Measurements from ENCODE around the gene NR2C2. TPM values are rescaled to one million over a fixed set of nuclear protein-coding genes. Genes with fewer than 3 reads are reported as not detected.

NR2C2 gene
- total RNA-seq, 4 donors from 2014 or later, result 24.3 to 58.2 (median 39.9) TPM

DNA sequence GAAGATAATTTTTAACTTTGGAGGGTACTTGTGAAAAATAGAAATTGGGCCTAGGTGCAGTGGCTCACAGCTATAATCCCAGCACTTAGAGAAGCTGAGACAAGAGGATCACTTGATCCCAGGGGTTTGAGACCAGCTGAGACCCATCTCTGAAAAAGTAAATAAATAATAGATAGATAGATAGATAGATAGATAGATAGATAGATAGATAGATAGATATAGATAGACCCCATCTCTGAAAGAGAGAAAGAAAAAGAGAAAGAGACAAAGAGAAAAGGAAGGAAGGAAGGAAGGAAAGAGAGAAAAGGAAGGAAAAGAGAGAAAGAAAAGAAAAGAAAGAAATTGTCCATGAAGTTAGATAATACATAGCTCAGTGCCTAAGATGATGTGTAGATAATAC, 82.2 kb downstream of the NR2C2 start:
- TF ChIP-seq POLR2A (IDR thresholded peaks at IDR 0.05) (no peak), CTCF (IDR thresholded peaks at IDR 0.05) (no peak)
- no peak for DNase-seq (ENCODE audit: low spot score in 2 of 2)
- no peak overlapping the region for H3K4me3 ChIP-seq (ENCODE audit: low read depth, poor library complexity, severe bottlenecking)
- intact Hi-C loops (cut with DNase I; ENCODE audit: low total_unique reads), result no loop called here

DNA sequence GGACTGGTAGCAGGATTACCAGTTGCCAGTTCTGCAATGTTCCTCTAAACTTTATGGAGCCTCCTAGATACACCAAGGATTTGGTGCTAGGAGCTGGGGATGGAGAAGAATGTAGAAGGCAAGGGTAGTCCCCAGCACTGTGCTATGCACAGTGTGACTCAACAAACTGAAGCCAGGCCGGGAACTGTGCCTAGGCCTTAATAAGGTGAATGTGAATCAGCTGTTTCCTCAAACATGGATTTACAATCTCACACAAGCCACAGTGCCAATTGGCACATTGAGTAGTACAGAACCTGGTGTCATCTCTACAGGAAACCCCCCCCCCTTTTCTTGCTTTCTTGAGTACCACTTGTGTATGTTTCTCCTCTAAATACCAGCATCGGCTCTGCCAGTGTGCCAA, 85.3 kb downstream of the NR2C2 start:
- no peak for DNase-seq (ENCODE audit: low spot score in 2 of 2)
- TF ChIP-seq CTCF (IDR thresholded peaks at IDR 0.05) (no peak), POLR2A (IDR thresholded peaks at IDR 0.05) (no peak)
- WGBS, 2 donors, result 74 to 78% methylated on average over 2 of the region's 2 CpGs
- H3K4me3 ChIP-seq (ENCODE audit: low read depth, poor library complexity, severe bottlenecking), result no peak overlapping the region
- intact Hi-C loops (cut with DNase I; ENCODE audit: low total_unique reads), result no loop called here

- 89 to 93% methylated on average over 3 of the region's 3 CpGs for WGBS, 2 donors
- TF ChIP-seq CTCF (IDR thresholded peaks at IDR 0.05), result no peak
- TF ChIP-seq POLR2A (IDR thresholded peaks at IDR 0.05), result no peak
- intact Hi-C loops (cut with DNase I; ENCODE audit: low total_unique reads), result no loop called here
Observed at GRCh38 chr3:15033103-15033502, 85.7 kb downstream of the NR2C2 start.

DNA sequence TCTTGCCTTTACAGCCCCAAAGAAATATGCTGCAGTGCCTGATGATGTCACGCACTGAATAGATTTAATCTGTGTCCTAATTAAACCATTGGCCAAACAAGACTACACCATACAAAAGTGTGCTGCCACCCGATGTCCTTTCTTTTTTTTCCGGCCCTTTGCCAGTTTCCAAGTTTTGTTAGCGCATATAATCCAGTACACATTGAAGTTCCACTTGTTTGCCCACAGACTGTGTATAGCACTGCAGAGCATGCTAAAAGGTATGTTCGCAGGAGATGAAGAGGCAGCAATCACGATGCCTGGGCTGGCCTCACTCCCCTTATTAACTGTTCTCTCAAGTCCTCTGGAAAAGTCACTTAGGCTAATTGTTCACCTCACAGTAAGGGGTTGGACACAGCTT, 90.9 kb downstream of the NR2C2 start:
- no peak for DNase-seq (ENCODE audit: low spot score in 2 of 2)
- no peak overlapping the region for H3K4me3 ChIP-seq (ENCODE audit: low read depth, poor library complexity, severe bottlenecking)
- intact Hi-C loops (cut with DNase I; ENCODE audit: low total_unique reads), result no loop called here
- WGBS, 2 donors, result 92 to 93% methylated on average over 6 of the region's 6 CpGs
- TF ChIP-seq POLR2A (IDR thresholded peaks at IDR 0.05), result no peak
- TF ChIP-seq CTCF (IDR thresholded peaks at IDR 0.05), result no peak

More at GRCh38 chr3:15033103-15033502, 85.7 kb downstream of the NR2C2 start:
- DNase-seq (ENCODE audit: low spot score in 2 of 2), result no peak
- H3K4me3 ChIP-seq (ENCODE audit: low read depth, poor library complexity, severe bottlenecking), result no peak overlapping the region

DNA sequence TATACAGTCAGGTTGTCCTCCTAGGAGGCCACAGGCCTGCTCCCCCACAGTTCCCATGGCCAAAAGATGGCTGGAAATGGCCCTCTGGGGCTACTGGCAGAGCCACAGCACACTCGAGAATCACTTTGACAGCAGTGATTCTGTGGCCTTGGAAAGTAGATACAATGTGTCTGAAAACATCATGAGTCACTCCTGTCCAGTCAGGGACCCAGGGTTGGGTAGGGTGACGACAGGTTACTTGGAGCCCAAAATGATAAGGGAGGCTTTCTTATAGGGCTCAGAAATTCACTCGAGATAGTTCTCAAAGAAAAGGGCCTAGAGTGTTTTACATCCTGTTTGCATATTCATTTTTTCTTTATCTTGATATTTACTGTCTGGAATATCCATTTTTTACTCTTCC, 93.5 kb downstream of the NR2C2 start:
- H3K4me3 ChIP-seq (ENCODE audit: low read depth, poor library complexity, severe bottlenecking), result no peak overlapping the region
- no peak for DNase-seq (ENCODE audit: low spot score in 2 of 2)
- no peak for TF ChIP-seq POLR2A (IDR thresholded peaks at IDR 0.05)
- TF ChIP-seq CTCF (IDR thresholded peaks at IDR 0.05), result no peak
- intact Hi-C loops (cut with DNase I; ENCODE audit: low total_unique reads), result no loop called here
- WGBS, 2 donors, result 77 to 85% methylated on average over 3 of the region's 3 CpGs

GRCh38 chr3:15041950-15042349, 94.6 kb downstream of the NR2C2 start:
- 71 to 83% methylated on average over 3 of the region's 3 CpGs for WGBS, 2 donors
- TF ChIP-seq POLR2A (IDR thresholded peaks at IDR 0.05) (no peak), CTCF (IDR thresholded peaks at IDR 0.05) (no peak)
- intact Hi-C loops (cut with DNase I; ENCODE audit: low total_unique reads), result no loop called here
- no peak for DNase-seq (ENCODE audit: low spot score in 2 of 2)
- no peak overlapping the region for H3K4me3 ChIP-seq (ENCODE audit: low read depth, poor library complexity, severe bottlenecking)
